IMR-90 (cell line): ENCODE results near the gene CRTAP. TPM values are rescaled to one million over a fixed set of nuclear protein-coding genes. Genes with fewer than 3 reads are reported as not detected.

Experiments used
- ATAC-seq: fragments of 200-7000 bp; cut with Tn5 transposase; 2 replicates; pipeline ENCODE4 v1.9.1; 2020; ENCODE audit warnings: low read depth, mild to moderate bottlenecking, moderate library complexity
- BruUV-seq: library from RNA; stranded (reverse); fragments of 400-500 nt; replicated peaks from 2 replicates; lab custom pipeline; 2021; lab: Mats Ljungman, UMichigan
- CTCF ChIA-PET: fragments of 300-600 bp; formaldehyde crosslinking; extraction: SDS; loops from one replicate; lab custom pipeline; 2021; ENCODE audit warnings: antibody characterized with exemption; lab: Yijun Ruan, JAX
- POLR2A ChIA-PET: fragments of 300-600 bp; sonication (Branson Sonifier 250); formaldehyde crosslinking; loops from one replicate; lab custom pipeline; 2022; ENCODE audit warnings: antibody characterized with exemption; ENCODE audit not compliant: unreplicated experiment; lab: Charles Lee
- DNase-seq: peaks from one replicate; pipeline ENCODE4 v3.0.0; 2013
- H2AFZ ChIP-seq: replicated peaks from 2 replicates; pipeline ENCODE3; 2013; ENCODE audit warnings: low read length, mild to moderate bottlenecking; ENCODE audit not compliant: poor library complexity
- H2AK5ac ChIP-seq: 2 replicates; pipeline ENCODE4 v1.6.1; 2013; ENCODE audit warnings: low read depth, low read length, inconsistent platforms
- H2AK9ac ChIP-seq: replicated peaks from 2 replicates; pipeline ENCODE3; 2013; ENCODE audit warnings: mild to moderate bottlenecking, low read depth, low read length, moderate library complexity; ENCODE audit not compliant: poor library complexity
- H2BK120ac ChIP-seq: 2 replicates; pipeline ENCODE4 v1.6.1; 2013; ENCODE audit warnings: low read depth, low read length, inconsistent platforms
- H2BK15ac ChIP-seq: 3 replicates; pipeline ENCODE4 v1.6.1; 2013; ENCODE audit warnings: low read depth, low read length, inconsistent platforms
- H2BK20ac ChIP-seq: 2 replicates; pipeline ENCODE4 v1.6.1; 2013; ENCODE audit warnings: low read depth, mild to moderate bottlenecking, inconsistent platforms, low read length, moderate library complexity
- H2BK5ac ChIP-seq: 2 replicates; pipeline ENCODE4 v1.6.1; 2013; ENCODE audit warnings: mild to moderate bottlenecking, low read depth, low read length, inconsistent platforms; ENCODE audit not compliant: poor library complexity, severe bottlenecking
- H3K14ac ChIP-seq: replicated peaks from 2 replicates; pipeline ENCODE4 v1.6.1; 2013; ENCODE audit warnings: low read depth, low read length, inconsistent platforms
- H3K18ac ChIP-seq: 2 replicates; pipeline ENCODE4 v1.6.1; 2013; ENCODE audit warnings: low read depth, low read length, control low read depth
- H3K23ac ChIP-seq: 2 replicates; pipeline ENCODE4 v1.6.1; 2013; ENCODE audit warnings: low read depth, low read length, inconsistent platforms
- H3K27ac ChIP-seq: 2 replicates; pipeline ENCODE4 v1.5.1; 2013; ENCODE audit warnings: mild to moderate bottlenecking, control low read depth, low read length; ENCODE audit not compliant: insufficient read depth
- H3K27me3 ChIP-seq: 2 replicates; pipeline ENCODE4 v1.6.1; 2013; ENCODE audit warnings: low read length; ENCODE audit not compliant: control insufficient read depth, insufficient read depth
- H3K36me3 ChIP-seq: 2 replicates; pipeline ENCODE4 v1.6.1; 2013; ENCODE audit warnings: low read length, mixed read lengths; ENCODE audit not compliant: control insufficient read depth, insufficient read depth
- H3K4ac ChIP-seq: 2 replicates; pipeline ENCODE4 v1.6.1; 2013; ENCODE audit warnings: low read depth, low read length, inconsistent platforms
- H3K4me1 ChIP-seq: 2 replicates; pipeline ENCODE4 v1.6.1; 2013; ENCODE audit warnings: low read length, mixed read lengths; ENCODE audit not compliant: control insufficient read depth, insufficient read depth
- H3K4me2 ChIP-seq: 2 replicates; pipeline ENCODE4 v1.6.1; 2013; ENCODE audit warnings: low read depth, mild to moderate bottlenecking, control low read depth, low read length, moderate library complexity
- H3K4me3 ChIP-seq: 2 replicates; pipeline ENCODE4 v1.5.1; 2013; ENCODE audit warnings: low read depth, mild to moderate bottlenecking, control low read depth, low read length, moderate library complexity; ENCODE audit not compliant: insufficient read depth
- H3K56ac ChIP-seq: 2 replicates; pipeline ENCODE4 v1.6.1; 2013; ENCODE audit warnings: low read length, inconsistent platforms; ENCODE audit not compliant: insufficient read depth; ENCODE audit errors: extremely low read depth
- H3K79me1 ChIP-seq, 2 experiments: 2 replicates each; pipeline ENCODE4 v1.6.1; 2013; ENCODE audit warnings: low read length in 2 of 2, inconsistent platforms in 1 of 2, low read depth in 1 of 2
- H3K9ac ChIP-seq: 2 replicates; pipeline ENCODE4 v1.6.1; 2013; ENCODE audit warnings: low read depth, low read length, control low read depth
- H3K9me1 ChIP-seq: 2 replicates; pipeline ENCODE4 v1.6.1; 2013; ENCODE audit warnings: low read length, inconsistent platforms; ENCODE audit not compliant: insufficient read depth
- H3K9me3 ChIP-seq: 2 replicates; pipeline ENCODE4 v1.6.1; 2013; ENCODE audit warnings: low read length; ENCODE audit not compliant: control insufficient read depth, insufficient read depth
- H4K20me1 ChIP-seq: 2 replicates; pipeline ENCODE4 v1.6.1; 2013; ENCODE audit warnings: low read length, inconsistent platforms; ENCODE audit not compliant: insufficient read depth
- H4K5ac ChIP-seq: 2 replicates; pipeline ENCODE4 v1.6.1; 2013; ENCODE audit warnings: mild to moderate bottlenecking, low read depth, low read length, control low read depth
- H4K8ac ChIP-seq, 2 experiments: 2 replicates each; pipeline ENCODE4 v1.6.1; 2013; ENCODE audit warnings: low read depth in 2 of 2, low read length in 2 of 2, control low read depth in 1 of 2, inconsistent platforms in 1 of 2
- H4K91ac ChIP-seq: 2 replicates; pipeline ENCODE4 v1.6.1; 2013; ENCODE audit warnings: low read depth, low read length, inconsistent platforms; ENCODE audit not compliant: insufficient read depth
- BHLHE40 ChIP-seq: fragments of 150-350 bp; IDR thresholded peaks from 2 replicates; pipeline ENCODE4 v1.6.1; 2016; ENCODE audit warnings: mild to moderate bottlenecking, low read depth, low read length
- CEBPB ChIP-seq: IDR thresholded peaks from 2 replicates; pipeline ENCODE4 v1.6.1; 2012; ENCODE audit warnings: low read depth, low read length, improper control_type of control experiment
- ELK1 ChIP-seq: fragments of 150-350 bp; IDR thresholded peaks from 2 replicates; pipeline ENCODE4 v1.6.1; 2016; ENCODE audit warnings: low read depth, mild to moderate bottlenecking, low read length, moderate library complexity, borderline replicate concordance
- FOS ChIP-seq: fragments of 150-350 bp; IDR thresholded peaks from 2 replicates; pipeline ENCODE4 v1.6.1; 2016; ENCODE audit warnings: low read depth, low read length
- MAZ ChIP-seq: IDR thresholded peaks from 2 replicates; pipeline ENCODE4 v1.6.1; 2012; ENCODE audit warnings: low read depth, mild to moderate bottlenecking, low read length, improper control_type of control experiment, moderate library complexity, borderline replicate concordance
- MXI1 ChIP-seq: IDR thresholded peaks from 2 replicates; pipeline ENCODE4 v1.6.1; 2012; ENCODE audit warnings: low read depth, mild to moderate bottlenecking, low read length, moderate library complexity, borderline replicate concordance
- RCOR1 ChIP-seq: IDR thresholded peaks from 2 replicates; pipeline ENCODE4 v1.6.1; 2012; ENCODE audit warnings: mild to moderate bottlenecking, low read length, improper control_type of control experiment; ENCODE audit not compliant: insufficient replicate concordance
- RFX5 ChIP-seq: IDR thresholded peaks from 2 replicates; pipeline ENCODE4 v1.8.0; 2012; ENCODE audit warnings: low read depth, mild to moderate bottlenecking, low read length, moderate library complexity
- USF2 ChIP-seq: fragments of 150-350 bp; IDR thresholded peaks from 2 replicates; pipeline ENCODE4 v1.6.1; 2017; ENCODE audit warnings: mild to moderate bottlenecking, antibody characterized with exemption, low read length, low read depth
- WGBS, 2 experiments: methylation state at CpG; one replicate each; pipeline versions ENCODE4 v1.1.5 to v1.1.7; 2013; ENCODE audit warnings: missing lambda C conversion rate in 2 of 2; ENCODE audit not compliant: insufficient read length in 1 of 2; ENCODE audit errors: extremely low coverage in 2 of 2; 5-methylcytosine and 5-hydroxymethylcytosine counted together
- dilution Hi-C: fragments of 300-500 bp; cut with HindIII; formaldehyde crosslinking; loops from one replicate; pipeline ENCODE4 v1.14.3; 2018; ENCODE audit warnings: low sequenced_read_pairs; ENCODE audit not compliant: unreplicated experiment
- in situ Hi-C: fragments of 300-500 bp; cut with MboI; formaldehyde crosslinking; loops from 3 replicates; pipeline ENCODE4 v1.14.3; 2019; ENCODE audit warnings: low sequenced_read_pairs, inconsistent platforms, mixed read lengths
- intact Hi-C: fragments of 100-400 bp; cut with micrococcal nuclease; formaldehyde crosslinking; loops from 2 replicates; pipeline ENCODE4 v1.10.0; 2022
- polyA plus RNA-seq, 3 experiments: library from polyadenylated mRNA; depleted of rRNA; stranded (reverse); fragments of >200 nt; gene quantifications; 2 replicates each; pipeline ENCODE4 v1.2.3, GENCODE V29; 2012; ENCODE audit warnings: low replicate concordance in 1 of 3
- total RNA-seq: library from RNA; depleted of rRNA; stranded (reverse); fragments of >200 nt; gene quantifications from 2 replicates; pipeline ENCODE4 v1.2.3, GENCODE V29; 2012

CRTAP gene
- total and polyA plus RNA-seq, 2 of the 4 experiments (the other 2 are of a cell fraction), result 108 to 205 TPM

GRCh38 chr3:33114622-33115023 lies 809 bp downstream of the CRTAP start (continued):
- TF ChIP-seq USF2, result no peak

- ChIA-PET CTCF (interaction anchor here (0.6 to 1.5 kb wide), 4 partner anchors 12 to 258 kb away, joined by 3 to 7 read pairs (median 5); no protein-coding TSS in a partner anchor), POLR2A (no interaction called here)
- Histone ChIP-seq H4K5ac (0 out of 2 replicates have a peak overlapping the region, but pooled peaks have one; percentile 3), H2AK9ac (peak overlapping the region; percentile 46), H4K91ac (0 out of 2 replicates have a peak overlapping the region, but pooled peaks have one; percentile 11), H4K20me1 (peaks cover 8% of the 10 kb centered on the region; the same call in 1 of the 2 replicates), H3K9ac (peak overlapping the region; percentile 16; the same call in 1 of the 2 replicates), H3K36me3 (peaks cover 2% of the 10 kb centered on the region; the same call in 1 of the 2 replicates), H3K4me1 (no peaks in the 10 kb centered on the region; the same call in 1 of the 2 replicates), H2BK15ac (no peak overlapping the region; the same call in 2 of the 3 replicates), H3K23ac (no peak overlapping the region), H2BK5ac (peak overlapping the region; percentile 41), H3K4me3 (peak overlapping the region; percentile 45), H3K18ac (no peak overlapping the region), H2BK20ac (no peak overlapping the region), H3K4me2 (peak overlapping the region; percentile 83), H3K27me3 (no peaks in the 10 kb centered on the region), H3K4ac (peak overlapping the region; percentile 57; the same call in 1 of the 2 replicates), H2BK120ac (no peak overlapping the region), H2AK5ac (peak overlapping the region; percentile 26; the same call in 1 of the 2 replicates), H3K14ac (peak overlapping the region; percentile 11; the same call in 1 of the 2 replicates), H3K9me3 (no peaks in the 10 kb centered on the region), H3K79me1 (peaks cover 25 to 46% of the 10 kb centered on the region in 2 experiments), H3K9me1 (peaks cover 3% of the 10 kb centered on the region; the same call in 1 of the 2 replicates), H3K27ac (peak overlapping the region; percentile 35; the same call in 1 of the 2 replicates), H3K56ac (no peak overlapping the region), H2AFZ (peak overlapping the region; percentile 82), H4K8ac (peak overlapping the region in 1 of 2 experiments; percentile 64; a peak in 2 of 4 replicates)
- WGBS, 2 experiments, result 100% methylated on average over 3 of the region's 13 CpGs; no CpG with 5 or more reads in 1 of the 2 experiments
- dilution Hi-C loops, result no loop called here
- no TSS peak for BruUV-seq
- peak; percentile 84 for DNase-seq
- TF ChIP-seq FOS (peak; percentile 42), USF2 (no peak), CEBPB (no peak), MAZ (no peak), BHLHE40 (peak; percentile 63), RCOR1 (no peak), RFX5 (no peak), ELK1 (no peak), MXI1 (peak; percentile 43; the same call in 1 of the 2 replicates)
- ATAC-seq, result peak; percentile 16
- intact Hi-C loops, result no loop called here
- in situ Hi-C loops, result no loop called here
Measured at GRCh38 chr3:33115024-33115768, 1.4 kb downstream of the CRTAP start.
